Adrenal gland (tissue), 12 donors: ENCODE measurements around the gene TSHZ2. TPM values are rescaled to one million over a fixed set of nuclear protein-coding genes. Genes with fewer than 3 reads are reported as not detected.

Experiments
- DNase-seq, 7 donors: peaks; one replicate each; pipeline ENCODE4 v3.0.0-alpha.2; 2019 to 2020
- H3K27ac ChIP-seq, 5 donors: fragments of 200-600 bp; sonication (generic) in 4 of 5; 1 replicate in 3 of 5; 2 replicates in 2 of 5; pipeline versions ENCODE4 v1.5.1 to v1.8.0; 2016 to 2020; ENCODE audit warnings: mild to moderate bottlenecking in 1 of 5
- H3K27me3 ChIP-seq: fragments of 200-600 bp; 2 replicates; pipeline ENCODE4 v1.8.0; 2021
- H3K36me3 ChIP-seq, 2 donors: fragments of 200-600 bp; replicated peaks in 1 of 2; 1 replicate in 1 of 2; 2 replicates in 1 of 2; pipeline versions ENCODE4 v1.5.1 to v1.8.0; 2018 to 2022
- H3K4me1 ChIP-seq, 2 donors: fragments of 200-600 bp; replicated peaks in 1 of 2; 1 replicate in 1 of 2; 2 replicates in 1 of 2; pipeline versions ENCODE4 v1.5.1 to v1.8.0; 2018 to 2021
- H3K4me3 ChIP-seq, 4 donors: fragments of 200-600 bp; sonication (generic) in 3 of 4; one replicate each; pipeline ENCODE4 v1.5.1; 2016 to 2018
- H3K9me3 ChIP-seq, 3 donors: fragments of 200-600 bp; sonication (generic) in 1 of 3; replicated peaks in 1 of 3; 1 replicate in 2 of 3; 2 replicates in 1 of 3; pipeline versions ENCODE4 v1.5.1 to v1.8.0; 2016 to 2021
- POLR2A ChIP-seq, 2 donors: fragments of 450-650 bp; IDR thresholded peaks; one replicate each; pipeline ENCODE4 v1.6.1; 2017; ENCODE audit warnings: antibody characterized with exemption in 2 of 2, mild to moderate bottlenecking in 2 of 2, moderate library complexity in 1 of 2
- WGBS, 4 donors: extraction: QIAGEN DNeasy Blood & Tissue Kit in 2 of 4; methylation state at CpG; one replicate each; pipeline versions ENCODE4 v1.1.5 to v1.1.7; 2013 to 2017; 5-methylcytosine and 5-hydroxymethylcytosine counted together
- intact Hi-C, 2 donors: fragments of 100-400 bp; cut with DNase I; formaldehyde crosslinking; loops; one replicate each; pipeline versions ENCODE4 v1.14.1 to v1.15.0; 2022 to 2023
- polyA plus RNA-seq, 3 donors: library from polyadenylated mRNA; stranded (reverse); fragments of 200-250 nt in 2 of 3; fragments of 350-450 nt in 1 of 3; fragmentation: Illumina TruSeq in 1 of 3; extraction: RNeasy Lipid Tissue Mini Kit (QIAGEN cat#74804) in 1 of 3; gene quantifications; one replicate each; pipeline ENCODE4 v1.2.3, GENCODE V29; 2013 to 2014
- total RNA-seq, 9 donors: library from RNA; depleted of rRNA in 4 of 9; stranded (reverse); fragments of >200 nt in 4 of 9; fragments of 120-200 nt in 1 of 9; fragmentation: NEBNext Ultra II Directional in 1 of 9; extraction: Animal tissue kit (Norgen Biotek cat#: 25700) in 1 of 9; gene quantifications; one replicate each; pipeline versions ENCODE4 v1.1.0 to v1.2.4, GENCODE V29; 2013 to 2023
- TF ChIP-seq, protein P1 (sequence below), 6 experiments: fragments of 450-650 bp in 4 of 6; fragments of 200-600 bp in 2 of 6; sonication (generic) in 1 of 6; IDR thresholded peaks; 1 replicate in 5 of 6; 2 replicates in 1 of 6; pipeline versions ENCODE4 v1.5.1 to v1.8.0; 2016 to 2021; ENCODE audit warnings: antibody characterized with exemption in 6 of 6, mild to moderate bottlenecking in 2 of 6, moderate library complexity in 1 of 6
- donor health status: healthy with polysubstance abuse.
- donor health status: Bipolar disorder and iron deficiency.
- donor health status: DM: yes; HTN: yes; CAD: no.
- donor health status: DM: no; HTN: no; CAD: no.
- donor health status: DM: no; HTN: no; CAD: no.
- donor health status: DM: yes; HTN: yes; CAD: no.

TSHZ2 gene
- total and polyA plus RNA-seq, 12 donors: 20.5 to 87.1 (median 52.4) TPM

DNA sequence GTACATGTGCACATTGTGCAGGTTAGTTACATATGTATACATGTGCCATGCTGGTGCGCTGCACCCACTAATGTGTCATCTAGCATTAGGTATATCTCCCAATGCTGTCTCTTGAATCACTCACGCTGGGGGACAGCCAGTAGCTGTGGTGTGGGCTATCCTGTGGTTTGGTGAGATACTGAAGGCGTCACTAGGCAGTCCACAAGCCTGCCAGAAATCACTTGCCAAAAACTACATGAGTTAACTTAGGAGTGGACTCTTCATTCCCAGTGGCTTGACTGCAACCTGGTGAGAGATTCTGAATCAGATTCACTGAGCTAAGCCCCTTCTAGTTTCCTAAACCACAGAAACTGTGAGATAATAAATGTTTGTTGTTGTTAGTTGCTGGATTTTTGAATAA lies 191.3 kb downstream of the TSHZ2 start:
- Histone ChIP-seq H3K4me1 (peaks cover 0 to 14% of the 10 kb centered on the region in 2 donors), H3K9me3 (no peaks in the 10 kb centered on the region), H3K27ac (no peak overlapping the region), H3K27me3 (no peaks in the 10 kb centered on the region), H3K36me3 (no peaks in the 10 kb centered on the region), H3K4me3 (no peak overlapping the region)
- intact Hi-C loops: no loop called here
- TF ChIP-seq POLR2A (IDR thresholded peaks at IDR 0.05): no peak
- TF ChIP-seq, protein P1, sequence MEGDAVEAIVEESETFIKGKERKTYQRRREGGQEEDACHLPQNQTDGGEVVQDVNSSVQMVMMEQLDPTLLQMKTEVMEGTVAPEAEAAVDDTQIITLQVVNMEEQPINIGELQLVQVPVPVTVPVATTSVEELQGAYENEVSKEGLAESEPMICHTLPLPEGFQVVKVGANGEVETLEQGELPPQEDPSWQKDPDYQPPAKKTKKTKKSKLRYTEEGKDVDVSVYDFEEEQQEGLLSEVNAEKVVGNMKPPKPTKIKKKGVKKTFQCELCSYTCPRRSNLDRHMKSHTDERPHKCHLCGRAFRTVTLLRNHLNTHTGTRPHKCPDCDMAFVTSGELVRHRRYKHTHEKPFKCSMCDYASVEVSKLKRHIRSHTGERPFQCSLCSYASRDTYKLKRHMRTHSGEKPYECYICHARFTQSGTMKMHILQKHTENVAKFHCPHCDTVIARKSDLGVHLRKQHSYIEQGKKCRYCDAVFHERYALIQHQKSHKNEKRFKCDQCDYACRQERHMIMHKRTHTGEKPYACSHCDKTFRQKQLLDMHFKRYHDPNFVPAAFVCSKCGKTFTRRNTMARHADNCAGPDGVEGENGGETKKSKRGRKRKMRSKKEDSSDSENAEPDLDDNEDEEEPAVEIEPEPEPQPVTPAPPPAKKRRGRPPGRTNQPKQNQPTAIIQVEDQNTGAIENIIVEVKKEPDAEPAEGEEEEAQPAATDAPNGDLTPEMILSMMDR (IDR thresholded peaks at IDR 0.05): no peak
- DNase-seq: no peak
- 83 to 89% (median 87%) methylated on average over 3 of the region's 3 CpGs for WGBS, 4 donors

DNA sequence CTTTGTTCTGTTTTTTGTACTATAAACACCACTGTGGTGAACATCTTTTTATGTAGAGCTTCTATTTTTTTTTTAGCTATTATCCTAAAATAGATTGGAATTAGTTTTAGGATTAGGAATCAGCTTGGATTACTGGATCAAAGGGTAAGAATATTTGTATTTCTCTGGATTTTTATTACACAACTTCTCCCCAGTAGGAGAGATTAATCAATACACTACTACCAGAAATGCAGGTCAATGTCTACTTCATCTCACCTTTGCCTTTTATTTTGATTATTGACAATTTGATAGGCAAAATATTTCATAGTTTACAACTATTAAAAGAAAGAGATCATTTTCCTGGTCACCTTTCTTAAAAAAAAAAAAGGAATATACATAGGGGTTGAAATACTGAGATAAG lies 191.9 kb downstream of the TSHZ2 start:
- TF ChIP-seq POLR2A (IDR thresholded peaks at IDR 0.05): no peak
- TF ChIP-seq, protein P1 (IDR thresholded peaks at IDR 0.05): no peak
- no peaks in the 10 kb centered on the region for H3K36me3 ChIP-seq
- no peak overlapping the region for H3K27ac ChIP-seq
- no peak overlapping the region for H3K4me3 ChIP-seq
- peaks cover 0 to 14% of the 10 kb centered on the region in 2 donors for H3K4me1 ChIP-seq
- H3K27me3 ChIP-seq: no peaks in the 10 kb centered on the region
- intact Hi-C loops: no loop called here
- no peak for DNase-seq
- no peaks in the 10 kb centered on the region for H3K9me3 ChIP-seq

DNA sequence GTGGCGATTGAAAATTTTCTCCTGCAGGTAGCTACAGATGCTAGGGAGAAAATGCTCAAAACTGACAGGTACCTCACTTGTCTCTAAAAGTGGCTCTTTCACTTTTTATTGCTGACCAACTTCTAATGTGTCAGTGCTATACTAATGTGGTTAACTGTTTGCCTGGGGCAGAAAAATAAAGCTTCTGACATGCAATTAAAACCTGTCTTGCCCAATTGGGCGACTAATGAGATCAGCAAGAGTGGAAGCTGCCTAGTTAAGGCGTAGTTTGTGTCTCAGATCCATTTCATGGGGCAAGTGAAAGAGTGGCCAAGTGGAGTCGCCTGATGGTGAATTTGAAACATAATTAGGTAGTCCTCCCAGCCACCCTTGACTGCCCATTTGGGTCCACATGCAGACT lies 193.3 kb downstream of the TSHZ2 start:
- H3K27ac ChIP-seq: no peak overlapping the region
- intact Hi-C loops: no loop called here
- H3K27me3 ChIP-seq: no peaks in the 10 kb centered on the region
- no peak overlapping the region for H3K4me3 ChIP-seq
- no peak for DNase-seq
- no peaks in the 10 kb centered on the region for H3K9me3 ChIP-seq
- no peaks in the 10 kb centered on the region for H3K36me3 ChIP-seq
- 88 to 95% (median 93%) methylated on average over 4 of the region's 4 CpGs for WGBS, 4 donors
- H3K4me1 ChIP-seq: peaks cover 0 to 14% of the 10 kb centered on the region in 2 donors
- no peak for TF ChIP-seq POLR2A (IDR thresholded peaks at IDR 0.05)
- TF ChIP-seq, protein P1 (IDR thresholded peaks at IDR 0.05): no peak

DNA sequence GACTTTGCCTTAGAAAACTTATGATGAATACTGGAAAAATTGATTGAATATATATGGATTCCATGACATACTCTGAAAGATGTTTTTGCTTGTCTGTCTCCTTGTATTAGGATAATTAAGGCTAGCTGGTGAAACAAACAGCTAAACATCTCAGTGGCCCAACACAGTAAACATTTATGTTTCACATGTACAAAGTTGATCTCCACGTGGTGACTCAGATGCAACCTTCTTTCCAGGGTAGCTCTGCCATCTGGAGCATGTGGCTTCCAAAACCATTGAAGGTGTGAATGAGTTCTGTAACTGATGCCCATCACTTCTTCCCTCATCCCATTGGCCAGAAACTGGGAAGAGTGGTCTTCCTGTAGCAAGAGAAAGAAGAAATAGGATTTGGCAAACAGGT lies 196.3 kb downstream of the TSHZ2 start:
- no peak overlapping the region for H3K27ac ChIP-seq
- no peaks in the 10 kb centered on the region for H3K27me3 ChIP-seq
- intact Hi-C loops: no loop called here

More for the DNA sequence above, 196.3 kb downstream of the TSHZ2 start:
- DNase-seq: no peak
- TF ChIP-seq, protein P1 (IDR thresholded peaks at IDR 0.05): no peak
- no peak for TF ChIP-seq POLR2A (IDR thresholded peaks at IDR 0.05)
- WGBS, 4 donors: 85 to 100% (median 91%) methylated on average over 1 of the region's 1 CpG
- H3K9me3 ChIP-seq: no peaks in the 10 kb centered on the region
- no peak overlapping the region for H3K4me3 ChIP-seq
- no peaks in the 10 kb centered on the region for H3K36me3 ChIP-seq
- H3K4me1 ChIP-seq: no peaks in the 10 kb centered on the region
